Left ventricle myocardium inferior (tissue), 1 donor: ENCODE measurements around the gene NEK7. TPM values are rescaled to one million over a fixed set of nuclear protein-coding genes. Genes with fewer than 3 reads are reported as not detected.

Experiments used
- DNase-seq: peaks from one replicate; pipeline ENCODE4 v3.0.0-alpha.2; 2020
- H3K27ac ChIP-seq: fragments of 200-600 bp; replicated peaks from 2 replicates; pipeline ENCODE4 v1.8.0; 2021
- H3K27me3 ChIP-seq: fragments of 200-600 bp; 2 replicates; pipeline ENCODE4 v1.8.0; 2021; ENCODE audit warnings: low read depth
- H3K36me3 ChIP-seq: fragments of 200-600 bp; 2 replicates; pipeline ENCODE4 v1.8.0; 2021
- H3K4me1 ChIP-seq: fragments of 200-600 bp; 2 replicates; pipeline ENCODE4 v1.8.0; 2021
- H3K4me3 ChIP-seq: fragments of 200-600 bp; 2 replicates; pipeline ENCODE4 v1.8.0; 2021; ENCODE audit warnings: mild to moderate bottlenecking, moderate library complexity
- H3K9me3 ChIP-seq: fragments of 200-600 bp; replicated peaks from 2 replicates; pipeline ENCODE4 v1.8.0; 2021
- CTCF ChIP-seq: fragments of 200-600 bp; IDR thresholded peaks from 2 replicates; pipeline ENCODE4 v1.8.0; 2021; ENCODE audit warnings: antibody characterized with exemption, mild to moderate bottlenecking, borderline replicate concordance
- intact Hi-C: fragments of 100-400 bp; cut with micrococcal nuclease; formaldehyde crosslinking; loops from one replicate; pipeline ENCODE4 v1.11.0; 2022
- total RNA-seq: library from RNA; stranded (reverse); fragmentation: NEBNext Ultra II Directional; extraction: Animal tissue kit (Norgen Biotek cat#: 25700); gene quantifications from one replicate; pipeline ENCODE4 v1.2.1, GENCODE V29; 2021
- donor health status: DM: no; HTN: yes; CAD: no; lungs with severe emphysema.

Gene NEK7
- total RNA-seq, 1 donor from 2014 or later, result 254 TPM

DNA sequence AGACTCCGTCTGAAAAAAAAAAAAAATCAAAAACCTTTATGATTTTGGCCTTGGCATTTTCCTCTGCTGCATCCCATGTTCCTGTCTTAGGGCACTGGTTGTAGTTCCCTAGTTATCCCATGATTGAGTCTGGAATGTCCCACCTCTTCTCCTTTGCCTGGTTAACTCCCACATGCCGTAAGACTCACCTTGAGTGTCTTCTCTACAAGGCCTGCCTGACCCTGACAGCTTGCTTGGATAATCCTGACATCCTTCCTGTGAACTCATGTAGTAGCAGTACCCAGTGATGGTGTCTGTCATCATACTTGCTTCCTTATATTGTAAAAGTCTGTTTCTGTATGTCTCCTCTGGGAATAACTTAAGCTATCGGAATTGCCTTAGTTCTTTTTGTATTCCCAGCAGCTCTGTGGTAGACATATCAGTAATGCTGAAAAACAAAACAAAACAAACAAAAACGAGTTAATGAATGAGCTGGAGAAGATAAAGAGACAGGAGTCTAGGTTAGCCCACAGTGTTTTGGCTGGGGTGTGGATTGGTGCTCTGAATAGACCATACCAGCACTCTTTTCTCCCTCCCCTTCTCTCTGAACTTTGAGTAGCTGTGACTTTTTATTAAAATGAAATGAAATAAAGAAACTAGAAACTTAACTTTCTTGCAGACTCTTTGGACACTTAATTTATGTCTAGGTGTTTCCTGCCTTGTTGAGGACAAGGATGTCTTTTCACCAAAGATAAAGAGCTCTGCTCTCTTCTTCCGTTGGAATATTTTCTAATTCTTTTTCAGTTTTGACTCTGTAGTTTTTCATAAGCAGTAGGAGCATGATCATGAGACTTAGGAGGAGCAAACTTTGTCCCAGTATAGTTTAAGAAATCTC is 15.1 kb downstream of the NEK7 start:
- no peak for DNase-seq
- Histone ChIP-seq H3K4me3 (no peak overlapping the region), H3K36me3 (no peaks in the 10 kb centered on the region), H3K27me3 (no peaks in the 10 kb centered on the region), H3K9me3 (no peaks in the 10 kb centered on the region), H3K4me1 (peaks cover 100% of the 10 kb centered on the region), H3K27ac (no peak overlapping the region)
- no peak for TF ChIP-seq CTCF
- intact Hi-C loops, result no loop called here

DNA sequence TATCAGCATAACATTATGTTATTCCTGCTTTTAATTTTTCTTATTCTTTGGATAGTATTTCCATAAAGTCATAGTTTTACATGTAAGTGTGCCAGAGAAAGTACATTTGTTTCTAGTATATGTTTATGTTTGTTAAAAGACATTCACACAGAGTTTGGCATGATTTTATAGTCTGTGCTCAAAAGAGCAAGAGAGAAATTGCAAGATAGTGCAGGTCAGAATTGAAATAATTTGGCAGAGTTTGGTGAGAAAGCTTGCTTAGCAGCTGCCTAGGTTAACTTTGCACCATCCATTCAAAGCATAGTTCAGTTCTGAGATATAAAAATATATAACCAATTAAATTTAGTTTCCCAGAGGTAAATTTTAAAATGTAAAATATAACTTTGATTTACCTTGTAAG is 17.0 kb downstream of the NEK7 start:
- Histone ChIP-seq H3K27me3 (no peaks in the 10 kb centered on the region), H3K4me1 (peaks cover 100% of the 10 kb centered on the region), H3K27ac (no peak overlapping the region), H3K4me3 (no peak overlapping the region), H3K36me3 (no peaks in the 10 kb centered on the region), H3K9me3 (no peaks in the 10 kb centered on the region)
- no peak for TF ChIP-seq CTCF
- intact Hi-C loops, result no loop called here
- no peak for DNase-seq

DNA sequence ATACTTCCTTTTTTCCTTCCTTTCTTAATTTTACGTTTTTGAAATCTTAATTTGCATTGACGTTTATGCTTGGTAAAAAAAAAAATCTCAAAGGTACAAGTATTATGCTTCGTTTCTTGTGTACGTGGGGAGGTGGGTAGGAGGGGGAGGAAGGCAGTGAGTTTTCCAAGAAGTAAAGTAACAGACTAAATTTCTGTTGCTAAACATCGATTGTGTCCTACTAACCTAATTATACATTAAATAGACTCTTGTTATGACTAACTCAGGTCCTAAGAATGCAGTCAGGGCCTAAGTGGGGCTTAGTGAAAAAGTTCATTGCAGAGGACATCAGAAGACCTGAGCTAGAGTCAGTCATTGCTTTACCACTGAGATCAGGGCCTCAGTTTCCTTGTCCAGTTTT is 17.5 kb downstream of the NEK7 start:
- H3K27ac ChIP-seq, result no peak overlapping the region
- no peaks in the 10 kb centered on the region for H3K36me3 ChIP-seq
- DNase-seq, result no peak
- H3K4me1 ChIP-seq, result peaks cover 100% of the 10 kb centered on the region
- intact Hi-C loops, result no loop called here
- no peaks in the 10 kb centered on the region for H3K27me3 ChIP-seq
- no peak overlapping the region for H3K4me3 ChIP-seq
- no peaks in the 10 kb centered on the region for H3K9me3 ChIP-seq
- no peak for TF ChIP-seq CTCF

- H3K27ac ChIP-seq, result peak overlapping the region; percentile 15
- no peaks in the 10 kb centered on the region for H3K9me3 ChIP-seq
Measured at GRCh38 chr1:198175423-198176170, 18.8 kb downstream of the NEK7 start.

More at GRCh38 chr1:198175423-198176170, 18.8 kb downstream of the NEK7 start:
- TF ChIP-seq CTCF, result no peak
- no peaks in the 10 kb centered on the region for H3K27me3 ChIP-seq
- intact Hi-C loops, result loop anchor here (5.0 kb wide), 1 partner anchor 62 kb away; no protein-coding TSS in a partner anchor
- no peaks in the 10 kb centered on the region for H3K36me3 ChIP-seq
- no peak overlapping the region for H3K4me3 ChIP-seq
- no peak for DNase-seq
- peaks cover 100% of the 10 kb centered on the region for H3K4me1 ChIP-seq
